HG02852 (cell line): ENCODE results near the gene P2RY6.

Experiments used
- ATAC-seq: cut with Tn5 transposase; IDR thresholded peaks from one replicate; pipeline ENCODE4 v1.9.1; 2021; ENCODE audit warnings: mild to moderate bottlenecking, moderate library complexity; ENCODE audit not compliant: unreplicated experiment

The P2RY6 gene

GRCh38 chr11:73236854-73237253 lies 35.3 kb upstream of the P2RY6 start:
- ATAC-seq: no peak

GRCh38 chr11:73237471-73238290 lies 34.5 kb upstream of the P2RY6 start:
- ATAC-seq: no peak

GRCh38 chr11:73239111-73239521 lies 33.0 kb upstream of the P2RY6 start:
- ATAC-seq: no peak

- no peak for ATAC-seq
These were observed 32.5 kb upstream of the P2RY6 start for GRCh38 chr11:73239571-73240189.

GRCh38 chr11:73240190-73240781 lies 31.9 kb upstream of the P2RY6 start:
- no peak for ATAC-seq

GRCh38 chr11:73241300-73241699 lies 30.8 kb upstream of the P2RY6 start:
- no peak for ATAC-seq

GRCh38 chr11:73242251-73243092 lies 29.7 kb upstream of the P2RY6 start:
- ATAC-seq: peak; percentile 80

GRCh38 chr11:73243093-73243485 lies 29.0 kb upstream of the P2RY6 start:
- ATAC-seq: no peak

GRCh38 chr11:73244589-73245240 lies 27.4 kb upstream of the P2RY6 start:
- no peak for ATAC-seq

GRCh38 chr11:73245461-73245860 lies 26.7 kb upstream of the P2RY6 start:
- no peak for ATAC-seq

- no peak for ATAC-seq
These were observed 25.8 kb upstream of the P2RY6 start for GRCh38 chr11:73246303-73246702.

- ATAC-seq: no peak
These were observed 23.5 kb upstream of the P2RY6 start for GRCh38 chr11:73248526-73249185.

GRCh38 chr11:73249304-73249703 lies 22.8 kb upstream of the P2RY6 start:
- ATAC-seq: no peak

- no peak for ATAC-seq
These were observed 22.0 kb upstream of the P2RY6 start for GRCh38 chr11:73249853-73250783.

GRCh38 chr11:73252577-73253191 lies 19.5 kb upstream of the P2RY6 start:
- ATAC-seq: no peak

GRCh38 chr11:73257342-73258103 lies 14.6 kb upstream of the P2RY6 start:
- ATAC-seq: no peak

GRCh38 chr11:73258104-73259035 lies 13.8 kb upstream of the P2RY6 start:
- no peak for ATAC-seq
